ENCODE data around the gene ZNF70.

Gene ZNF70

DNA sequence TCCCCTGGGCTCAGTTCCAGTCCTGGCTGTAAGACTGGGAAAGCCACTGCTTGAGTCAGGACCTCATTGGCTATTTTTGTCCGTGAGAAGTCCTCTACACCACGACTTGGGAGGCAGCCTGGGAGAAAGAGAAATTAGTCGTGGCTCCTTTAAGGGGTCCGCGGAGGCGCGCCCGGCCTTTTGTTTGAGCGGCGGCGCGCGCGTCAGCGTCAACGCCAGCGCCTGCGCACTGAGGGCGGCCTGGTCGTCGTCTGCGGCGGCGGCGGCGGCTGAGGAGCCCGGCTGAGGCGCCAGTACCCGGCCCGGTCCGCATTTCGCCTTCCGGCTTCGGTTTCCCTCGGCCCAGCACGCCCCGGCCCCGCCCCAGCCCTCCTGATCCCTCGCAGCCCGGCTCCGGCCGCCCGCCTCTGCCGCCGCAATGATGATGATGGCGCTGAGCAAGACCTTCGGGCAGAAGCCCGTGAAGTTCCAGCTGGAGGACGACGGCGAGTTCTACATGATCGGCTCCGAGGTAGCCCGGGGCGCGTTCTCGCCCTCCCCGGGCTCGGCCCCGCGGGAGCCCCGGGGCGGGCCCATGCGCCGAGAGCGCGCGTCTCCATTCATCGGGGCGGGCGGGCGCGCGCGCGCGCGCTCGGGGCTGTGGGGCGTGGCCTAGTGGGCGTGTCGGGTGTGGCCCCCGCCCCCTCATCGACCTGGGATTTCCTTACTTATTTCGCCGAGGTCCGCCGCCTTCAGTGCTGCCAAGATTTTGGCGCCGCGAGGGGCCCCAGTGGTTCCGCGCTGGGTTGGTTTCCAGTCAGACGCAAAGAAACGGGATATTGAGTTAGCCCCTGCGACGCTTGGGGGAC is 36.1 kb upstream of the ZNF70 start, which contains the start of gene SMARCB1:
SMARCB1 (plus strand) TSS at position 215 of the 848 bp plus-strand sequence; CDS start at position 419, 204 bp downstream.
- H4K20me1 ChIP-seq (ENCODE audit: insufficient read depth, low read length), result no peaks in the 10 kb centered on the region

DNA sequence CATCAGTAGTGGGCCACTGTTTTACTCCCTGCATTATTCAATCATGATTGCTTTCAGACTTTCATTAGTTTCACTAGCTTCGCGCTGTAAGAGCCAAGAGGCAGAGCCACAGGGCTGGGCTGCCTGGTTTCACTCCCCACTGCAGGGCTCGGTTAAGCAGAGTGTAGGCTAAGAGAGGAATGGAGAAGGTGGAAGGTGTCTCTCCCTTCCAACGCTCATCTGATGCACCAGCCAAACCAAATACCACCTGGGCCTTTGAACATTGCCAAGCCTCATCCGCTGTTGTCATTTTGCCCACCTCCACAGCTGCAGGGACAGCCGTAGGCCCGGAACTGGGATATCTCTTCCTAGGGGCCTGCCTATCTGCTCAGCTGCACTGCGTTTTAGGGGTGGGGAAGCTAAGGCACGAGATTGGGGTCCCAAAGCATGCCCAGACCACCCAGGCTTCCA is 35.4 kb upstream of the ZNF70 start:
- no peaks in the 10 kb centered on the region for H3K9me2 ChIP-seq (ENCODE audit: low read depth, low read length)
- H3K27ac ChIP-seq (ENCODE audit: low read depth, low read length, poor library complexity, severe bottlenecking), result peak overlapping the region; percentile 81
- TF ChIP-seq, protein P1, sequence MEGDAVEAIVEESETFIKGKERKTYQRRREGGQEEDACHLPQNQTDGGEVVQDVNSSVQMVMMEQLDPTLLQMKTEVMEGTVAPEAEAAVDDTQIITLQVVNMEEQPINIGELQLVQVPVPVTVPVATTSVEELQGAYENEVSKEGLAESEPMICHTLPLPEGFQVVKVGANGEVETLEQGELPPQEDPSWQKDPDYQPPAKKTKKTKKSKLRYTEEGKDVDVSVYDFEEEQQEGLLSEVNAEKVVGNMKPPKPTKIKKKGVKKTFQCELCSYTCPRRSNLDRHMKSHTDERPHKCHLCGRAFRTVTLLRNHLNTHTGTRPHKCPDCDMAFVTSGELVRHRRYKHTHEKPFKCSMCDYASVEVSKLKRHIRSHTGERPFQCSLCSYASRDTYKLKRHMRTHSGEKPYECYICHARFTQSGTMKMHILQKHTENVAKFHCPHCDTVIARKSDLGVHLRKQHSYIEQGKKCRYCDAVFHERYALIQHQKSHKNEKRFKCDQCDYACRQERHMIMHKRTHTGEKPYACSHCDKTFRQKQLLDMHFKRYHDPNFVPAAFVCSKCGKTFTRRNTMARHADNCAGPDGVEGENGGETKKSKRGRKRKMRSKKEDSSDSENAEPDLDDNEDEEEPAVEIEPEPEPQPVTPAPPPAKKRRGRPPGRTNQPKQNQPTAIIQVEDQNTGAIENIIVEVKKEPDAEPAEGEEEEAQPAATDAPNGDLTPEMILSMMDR (IDR thresholded peaks at IDR 0.05; ENCODE audit: low read length), result no peak
- TF ChIP-seq EZH2 (IDR thresholded peaks at IDR 0.05; ENCODE audit: borderline replicate concordance, low read length), result no peak

More for the DNA sequence above, 36.1 kb upstream of the ZNF70 start, which contains the start of gene SMARCB1:
- Histone ChIP-seq H3F3A (ENCODE audit: insufficient read depth, low read length) (no peaks in the 10 kb centered on the region), H3K4me3 (ENCODE audit: low read depth, low read length, poor library complexity, severe bottlenecking) (peak within 1 kb of the TSS; percentile 73), H3K4me2 (ENCODE audit: low read length) (peak within 1 kb of the TSS; percentile 83), H3K9ac (ENCODE audit: low read length) (peak within 1 kb of the TSS; percentile 90), H3K27ac (ENCODE audit: low read depth, low read length, poor library complexity, severe bottlenecking) (peak within 1 kb of the TSS; percentile 81), H3K4me1 (ENCODE audit: insufficient read depth, low read length, severe bottlenecking) (peaks cover 34% of the 10 kb centered on the region), H2AFZ (ENCODE audit: low read length) (no peak within 1 kb of the TSS), H3K9me2 (ENCODE audit: low read depth, low read length) (no peaks in the 10 kb centered on the region), H3K27me3 (ENCODE audit: insufficient read depth, low read length) (no peaks in the 10 kb centered on the region), H3K36me3 (ENCODE audit: insufficient read depth, low read length) (peaks cover 8% of the 10 kb centered on the region), H3K9me3 (ENCODE audit: low read length) (no peaks in the 10 kb centered on the region), H3K79me2 (ENCODE audit: insufficient read depth, low read length) (peaks cover 45% of the 10 kb centered on the region)
- TF ChIP-seq EZH2 (IDR thresholded peaks at IDR 0.05; ENCODE audit: borderline replicate concordance, low read length), result no peak
- TF ChIP-seq, protein P1 (IDR thresholded peaks at IDR 0.05; ENCODE audit: low read length), result no peak

DNA sequence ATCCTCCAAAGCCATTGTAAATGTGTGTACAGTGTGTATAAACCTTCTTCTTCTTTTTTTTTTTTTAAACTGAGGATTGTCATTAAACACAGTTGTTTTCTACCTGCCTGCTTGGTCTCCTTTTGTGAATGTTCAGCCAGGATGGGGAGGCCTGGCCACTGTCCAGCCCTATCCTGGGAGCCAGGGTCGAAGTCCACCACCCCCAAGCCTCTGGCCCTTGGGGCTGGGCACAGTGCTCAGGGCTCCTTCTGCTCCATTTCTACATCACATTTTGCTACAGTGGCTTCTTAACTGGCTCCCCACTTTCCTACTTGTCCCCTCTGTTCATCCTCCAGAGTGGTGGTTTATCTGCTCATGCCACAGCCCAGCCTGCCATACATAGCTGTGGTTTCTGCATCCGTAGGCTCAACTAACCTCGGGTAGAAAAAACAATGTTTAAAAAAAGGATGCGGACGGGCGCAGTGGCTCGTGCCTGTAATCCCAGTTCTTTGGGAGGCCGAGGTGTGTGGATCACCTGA is 33.4 kb upstream of the ZNF70 start:
- H3K27ac ChIP-seq (ENCODE audit: low read depth, low read length, poor library complexity, severe bottlenecking), result no peak overlapping the region
- no peak overlapping the region for H3K9ac ChIP-seq (ENCODE audit: low read length)
- H3K27me3 ChIP-seq (ENCODE audit: insufficient read depth, low read length), result no peaks in the 10 kb centered on the region
- TF ChIP-seq EZH2 (IDR thresholded peaks at IDR 0.05; ENCODE audit: borderline replicate concordance, low read length), result no peak
- TF ChIP-seq, protein P1 (IDR thresholded peaks at IDR 0.05; ENCODE audit: low read length), result no peak
- H3K4me3 ChIP-seq (ENCODE audit: low read depth, low read length, poor library complexity, severe bottlenecking), result no peak overlapping the region
- H3K9me3 ChIP-seq (ENCODE audit: low read length), result no peaks in the 10 kb centered on the region
- no peaks in the 10 kb centered on the region for H3K36me3 ChIP-seq (ENCODE audit: insufficient read depth, low read length)
- H2AFZ ChIP-seq (ENCODE audit: low read length), result no peak overlapping the region
- H3K4me1 ChIP-seq (ENCODE audit: insufficient read depth, low read length, severe bottlenecking), result peaks cover 23% of the 10 kb centered on the region
- H3K79me2 ChIP-seq (ENCODE audit: insufficient read depth, low read length), result peaks cover 19% of the 10 kb centered on the region
- no peaks in the 10 kb centered on the region for H4K20me1 ChIP-seq (ENCODE audit: insufficient read depth, low read length)
- H3K4me2 ChIP-seq (ENCODE audit: low read length), result no peak overlapping the region
- H3K9me2 ChIP-seq (ENCODE audit: low read depth, low read length), result no peaks in the 10 kb centered on the region
- H3F3A ChIP-seq (ENCODE audit: insufficient read depth, low read length), result no peaks in the 10 kb centered on the region

More for the DNA sequence above, 35.4 kb upstream of the ZNF70 start:
- peak overlapping the region; percentile 83 for H3K4me2 ChIP-seq (ENCODE audit: low read length)
- no peak overlapping the region for H2AFZ ChIP-seq (ENCODE audit: low read length)
- H3K4me3 ChIP-seq (ENCODE audit: low read depth, low read length, poor library complexity, severe bottlenecking), result peak overlapping the region; percentile 73
- peak overlapping the region; percentile 90 for H3K9ac ChIP-seq (ENCODE audit: low read length)
- H3K9me3 ChIP-seq (ENCODE audit: low read length), result no peaks in the 10 kb centered on the region
- H3K79me2 ChIP-seq (ENCODE audit: insufficient read depth, low read length), result peaks cover 38% of the 10 kb centered on the region
- peaks cover 34% of the 10 kb centered on the region for H3K4me1 ChIP-seq (ENCODE audit: insufficient read depth, low read length, severe bottlenecking)
- H3K36me3 ChIP-seq (ENCODE audit: insufficient read depth, low read length), result peaks cover 2% of the 10 kb centered on the region; the same call in 1 of the 2 replicates
- no peaks in the 10 kb centered on the region for H4K20me1 ChIP-seq (ENCODE audit: insufficient read depth, low read length)
- no peaks in the 10 kb centered on the region for H3K27me3 ChIP-seq (ENCODE audit: insufficient read depth, low read length)
- H3F3A ChIP-seq (ENCODE audit: insufficient read depth, low read length), result no peaks in the 10 kb centered on the region
